Measurements from ENCODE around the gene PTPRK.
"Not testable (repeated sequence)": the region's sequence is repeated elsewhere in the genome, so short reads cannot be mapped to it uniquely, and the experiment has no call there.

Gene PTPRK

DNA sequence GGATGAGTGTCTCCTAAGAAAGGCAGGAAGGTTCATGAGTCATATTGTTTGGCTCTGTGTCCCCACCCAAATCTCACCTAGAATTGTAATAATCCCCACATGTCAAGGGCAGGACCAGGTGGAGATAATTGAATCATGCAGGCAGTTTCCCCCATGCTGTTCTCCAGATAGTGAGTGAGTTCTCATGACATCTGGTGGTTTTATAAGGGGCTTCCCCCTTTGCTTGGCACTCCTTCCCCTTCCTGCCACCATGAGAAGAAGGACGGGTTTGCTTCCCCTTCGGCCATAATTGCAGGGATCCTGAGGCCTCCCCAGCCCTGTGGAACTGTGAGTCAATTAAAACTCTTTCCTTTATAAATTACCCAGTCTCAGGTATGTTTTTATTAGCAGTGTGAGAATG, 542.2 kb downstream of the PTPRK start:
- DNase-seq, result not testable (repeated sequence)

DNA sequence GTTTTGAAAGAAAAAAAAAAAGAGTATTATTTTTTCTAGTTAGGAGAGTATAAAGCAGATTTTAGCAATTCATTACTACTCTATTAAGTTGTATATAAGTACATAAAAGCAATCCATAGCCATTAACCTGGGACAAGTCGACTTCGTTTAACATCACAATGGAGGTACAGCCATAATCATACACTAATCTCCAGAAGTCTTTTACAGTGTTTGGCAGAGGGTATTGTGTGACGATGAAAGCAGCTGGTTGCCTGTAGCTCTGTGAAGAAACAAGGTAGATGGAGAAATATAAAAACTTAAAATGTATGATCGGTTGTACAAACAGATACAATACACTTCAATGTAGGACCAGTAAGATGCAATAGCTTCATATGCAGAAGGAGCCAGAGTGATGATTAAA, 543.6 kb downstream of the PTPRK start:
- DNase-seq, result no peak

DNA sequence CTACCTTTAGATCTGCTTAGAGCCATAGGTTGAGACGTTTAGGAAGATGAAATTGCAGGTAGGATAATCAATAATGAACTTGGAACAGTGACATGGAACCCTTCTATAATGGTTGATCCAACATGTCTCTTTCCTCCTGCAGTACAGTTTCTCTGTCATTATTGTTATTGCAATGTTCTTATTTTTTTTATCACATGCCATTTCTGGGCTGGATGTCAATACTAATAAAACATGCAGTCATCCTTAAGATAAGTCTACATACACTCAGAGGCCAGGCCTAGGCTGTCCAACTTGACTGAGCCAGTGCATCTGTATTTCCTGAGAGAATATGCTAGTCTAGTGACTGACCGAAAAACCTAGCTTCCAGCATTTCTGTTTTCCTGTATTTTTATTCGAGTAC, 544.3 kb downstream of the PTPRK start:
- no peak for DNase-seq

DNA sequence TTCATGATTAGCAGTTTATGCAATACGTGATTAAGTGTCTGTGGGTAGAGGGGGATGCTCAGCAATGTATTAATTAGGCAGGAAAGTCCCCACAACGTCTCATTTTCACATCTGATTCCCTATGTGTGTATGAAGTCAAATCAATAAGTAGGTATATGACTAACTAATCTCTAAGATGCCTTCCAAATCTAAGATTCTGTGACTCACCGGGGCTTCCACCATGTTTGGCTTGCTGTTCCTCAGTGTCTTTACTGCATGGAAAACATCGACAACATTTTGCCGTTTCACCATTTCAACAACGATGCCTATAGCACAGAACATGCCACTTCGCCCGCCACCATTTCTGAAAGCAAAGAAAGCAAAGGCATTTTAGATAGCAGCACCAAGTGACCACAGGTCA, 547.6 kb downstream of the PTPRK start:
- no peak for DNase-seq

DNA sequence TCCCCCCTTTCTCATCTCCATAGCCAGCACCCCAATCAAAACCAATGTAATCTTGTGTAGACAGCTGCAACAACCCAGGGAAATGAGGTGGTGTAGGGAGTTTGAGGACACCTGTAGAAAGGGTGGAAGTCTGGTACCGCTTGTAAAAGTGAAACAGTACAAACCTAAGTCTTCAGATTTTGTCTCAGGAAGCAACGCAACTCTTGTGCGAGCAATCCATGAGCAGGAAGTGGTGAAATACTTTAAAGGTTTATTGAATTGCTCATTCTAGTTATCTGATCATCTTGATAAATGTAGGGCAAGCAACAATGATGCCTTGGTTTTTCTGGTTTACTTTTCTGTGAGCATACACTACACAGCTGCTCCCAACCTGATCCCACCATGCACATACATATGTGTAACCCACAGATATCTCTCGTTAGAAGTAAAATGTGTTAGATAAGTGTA, 548.4 kb downstream of the PTPRK start:
- no peak for DNase-seq

DNA sequence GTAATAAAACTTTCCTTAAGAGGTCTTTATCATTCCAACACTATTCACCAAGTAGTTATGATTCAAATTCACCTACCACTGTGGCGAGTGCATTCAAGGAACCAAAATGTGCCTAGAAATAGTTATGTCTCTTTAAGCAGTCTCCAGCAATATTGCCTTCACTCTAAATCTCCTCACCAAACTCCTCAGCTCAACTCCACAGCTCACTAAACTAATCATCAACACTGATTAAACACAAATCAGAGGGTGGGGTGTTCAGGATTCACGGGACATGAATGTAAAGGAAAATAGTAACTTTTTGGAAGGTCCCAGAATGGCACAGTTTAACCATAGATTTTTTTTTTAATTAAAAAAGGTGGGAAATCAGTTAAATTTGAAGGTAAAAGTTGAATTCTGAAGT, 549.0 kb downstream of the PTPRK start:
- no peak for DNase-seq

DNA sequence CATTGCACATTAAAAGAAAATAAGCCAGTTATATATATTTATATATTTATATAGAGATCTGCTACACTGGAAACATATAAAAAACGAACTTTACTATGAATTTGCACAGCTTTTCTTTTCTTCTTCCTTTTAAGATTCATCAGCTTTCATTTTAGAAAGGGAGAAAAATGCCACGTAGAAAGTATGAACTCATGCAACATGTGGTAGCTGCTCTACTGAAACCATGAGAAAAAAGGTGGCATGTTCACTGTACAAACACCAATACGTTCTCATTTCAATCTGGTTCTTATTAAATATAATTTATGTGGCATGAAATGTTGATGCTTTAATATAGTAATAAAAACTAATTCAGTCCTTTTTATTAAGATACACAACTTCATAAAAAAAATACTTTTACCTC, 550.7 kb downstream of the PTPRK start:
- no peak for DNase-seq

DNA sequence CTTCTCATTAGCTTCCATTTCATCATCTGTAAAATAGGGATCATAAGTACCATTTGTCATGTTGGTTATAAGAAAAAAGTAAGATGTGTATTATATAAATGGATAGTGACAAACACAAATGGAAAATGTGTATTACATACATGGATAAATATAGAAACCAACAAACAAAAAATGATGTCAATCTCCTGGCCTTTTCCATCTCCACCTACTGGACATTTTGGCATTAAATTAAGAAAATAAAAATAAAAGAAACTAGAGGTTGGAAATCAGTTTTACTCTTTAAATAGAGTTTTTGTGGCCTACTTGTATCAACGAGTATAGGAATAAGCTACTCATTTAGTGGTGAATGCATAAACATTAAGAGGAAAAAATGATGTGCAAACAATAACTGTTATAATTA, 552.0 kb downstream of the PTPRK start:
- DNase-seq, result no peak

DNA sequence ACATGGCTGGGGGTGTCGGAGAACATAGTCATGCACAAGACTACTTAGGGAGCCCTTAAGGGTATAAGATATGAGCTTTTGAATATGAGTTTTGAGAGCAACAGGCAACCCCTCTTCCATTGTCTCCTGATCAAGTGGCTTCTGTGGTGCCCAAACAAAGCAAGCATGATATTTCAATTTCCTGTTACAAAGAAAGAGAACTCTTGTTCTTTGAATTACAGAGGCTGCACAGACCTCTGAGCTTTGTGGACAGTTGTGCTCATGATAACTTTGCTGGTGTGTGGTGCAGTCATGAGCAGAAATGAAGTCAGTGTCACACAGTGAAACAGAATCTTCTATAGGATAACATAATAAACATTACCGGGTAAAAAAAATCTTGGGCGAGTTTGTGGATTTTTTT, 552.7 kb downstream of the PTPRK start:
- DNase-seq, result no peak

DNA sequence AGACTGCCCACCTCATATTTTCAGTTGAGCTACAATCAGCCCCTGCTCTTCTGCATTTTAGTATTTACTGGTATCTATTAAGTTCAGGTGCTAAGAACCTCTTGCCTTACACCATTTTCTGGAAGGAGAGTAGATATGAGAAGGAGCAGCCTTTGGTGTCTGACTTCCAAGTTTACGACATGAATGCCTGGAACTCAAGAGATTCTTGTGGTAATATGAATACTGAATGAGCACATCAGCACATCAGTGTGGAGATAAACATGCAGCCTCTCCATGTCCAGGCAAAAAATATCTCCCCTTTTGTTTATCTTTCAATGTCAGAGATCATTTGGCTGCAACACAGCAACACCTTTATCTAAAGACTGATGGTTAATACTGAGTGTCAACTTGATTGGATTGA, 553.8 kb downstream of the PTPRK start:
- no peak for DNase-seq

DNA sequence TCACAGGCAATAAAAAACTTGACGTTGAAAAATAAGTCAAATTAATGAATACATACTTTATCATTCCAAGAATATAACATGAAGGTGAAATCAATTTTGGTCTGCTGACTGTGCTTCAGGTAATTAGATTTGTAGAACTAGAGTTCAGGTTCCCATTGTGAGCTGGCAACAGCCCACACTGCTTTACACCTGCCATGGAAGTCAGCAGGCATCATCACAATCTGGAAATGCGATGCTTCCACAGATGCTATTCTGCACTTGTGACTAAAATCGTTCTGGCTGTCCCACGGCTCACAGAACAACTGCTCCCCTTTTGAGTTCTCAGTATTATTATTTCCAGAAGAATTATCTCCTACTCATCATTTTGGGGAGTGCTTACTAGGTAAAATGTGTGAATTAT, 556.9 kb downstream of the PTPRK start:
- no peak for DNase-seq

DNA sequence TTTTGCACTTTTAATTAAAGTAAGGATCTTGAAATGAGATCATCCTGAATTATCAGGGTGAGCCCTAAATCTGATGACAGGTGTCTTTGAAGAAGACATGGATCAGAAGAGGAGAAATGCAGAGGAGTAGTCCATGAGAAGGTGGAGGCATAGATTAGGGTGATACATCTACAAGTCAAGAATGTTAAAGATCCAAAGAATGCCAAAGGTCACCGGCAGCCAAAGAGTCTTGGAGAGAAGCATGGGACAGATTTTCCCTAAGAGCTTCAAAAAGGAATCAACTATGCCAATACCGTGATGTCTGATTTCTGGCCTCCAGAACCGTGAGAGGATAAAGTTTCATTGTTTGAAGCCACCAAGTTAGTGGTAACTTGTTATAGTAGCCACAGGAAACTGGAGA, 560.5 kb downstream of the PTPRK start:
- no peak for DNase-seq

DNA sequence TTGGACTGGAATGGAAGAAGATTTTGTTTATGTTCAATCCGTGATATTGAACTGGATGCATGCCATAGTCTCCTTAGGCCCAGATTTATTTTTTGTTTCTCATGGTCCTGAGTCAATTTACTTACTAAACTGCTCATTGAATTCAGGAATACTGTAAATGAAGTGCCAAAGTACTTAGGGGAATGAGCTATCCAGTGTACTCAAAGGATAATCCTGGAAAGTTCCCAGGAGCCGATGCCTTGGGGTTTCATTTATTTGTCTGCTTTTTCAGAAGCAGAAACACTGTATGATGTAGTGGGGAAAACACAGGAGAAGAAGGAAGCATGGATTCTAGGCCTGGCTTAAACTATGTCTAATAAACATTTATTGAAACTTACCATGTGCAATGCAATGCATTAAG, 563.4 kb downstream of the PTPRK start:
- DNase-seq, result no peak

DNA sequence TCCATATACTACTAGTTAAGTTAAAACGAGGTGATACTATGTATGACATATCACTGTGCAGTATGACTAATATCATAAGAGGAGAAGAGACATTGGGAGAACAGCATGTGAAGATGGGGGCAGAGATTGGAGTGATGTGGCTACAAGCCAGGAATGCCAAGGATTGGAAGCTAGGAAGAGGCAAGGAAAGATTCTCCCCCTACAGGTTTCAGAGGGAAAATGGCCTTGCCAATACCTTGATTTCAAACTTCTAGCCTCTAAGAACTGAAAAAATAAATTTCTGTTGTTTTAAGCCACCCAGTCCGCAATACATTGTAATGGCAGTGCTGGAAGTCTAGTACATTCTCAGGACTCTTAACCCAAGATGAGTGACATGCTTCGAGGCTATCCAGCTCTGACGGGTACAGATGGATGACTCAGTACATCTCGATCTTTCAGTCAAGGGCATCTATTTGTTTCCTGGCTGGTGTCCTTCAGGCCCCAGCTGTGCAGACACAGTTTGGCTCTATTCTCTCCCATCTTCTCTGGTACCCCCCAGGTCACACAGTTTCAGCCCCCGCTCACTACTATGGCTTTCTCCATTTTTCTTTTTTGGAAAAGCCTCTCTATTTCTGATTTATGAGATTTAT, 564.0 kb downstream of the PTPRK start:
- no peak for DNase-seq

DNA sequence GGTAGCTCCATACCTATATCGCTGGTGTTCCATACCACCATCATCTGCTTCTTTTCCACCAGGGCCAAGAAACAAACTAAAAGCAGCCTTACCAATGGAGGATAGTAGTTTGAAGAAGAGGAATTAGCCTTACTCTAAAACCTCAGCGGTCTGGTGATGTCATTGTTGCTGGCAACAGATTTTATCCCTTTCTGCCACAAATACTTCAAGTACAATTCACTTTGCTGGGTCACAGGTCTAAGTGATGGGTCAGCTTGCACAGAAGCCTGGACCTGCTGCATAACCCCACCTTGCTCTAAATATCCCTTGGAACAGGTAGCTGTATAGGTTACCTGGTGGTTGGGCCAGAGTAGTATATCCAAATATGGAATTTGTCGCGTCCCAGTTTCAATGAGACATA, 566.3 kb downstream of the PTPRK start:
- DNase-seq, result no peak

DNA sequence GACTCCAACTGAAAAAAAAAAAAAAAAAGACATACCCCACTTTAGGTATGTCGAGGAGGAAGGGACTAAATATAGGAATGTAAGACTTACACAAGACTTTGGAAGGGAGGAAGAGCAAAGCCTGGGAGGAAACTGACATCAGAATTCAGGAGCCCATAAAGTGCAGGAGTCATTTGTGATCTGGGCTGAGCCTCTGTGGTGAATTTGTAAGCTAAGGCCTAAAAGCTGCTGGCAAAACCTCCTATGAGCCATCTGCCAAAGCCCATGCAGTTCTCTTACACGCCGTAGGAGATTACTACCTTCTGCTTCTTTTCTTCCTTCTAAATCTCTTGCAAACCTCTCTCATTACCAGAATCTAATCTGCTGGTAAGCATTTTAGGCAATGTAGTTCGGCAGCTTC, 567.6 kb downstream of the PTPRK start:
- no peak for DNase-seq

DNA sequence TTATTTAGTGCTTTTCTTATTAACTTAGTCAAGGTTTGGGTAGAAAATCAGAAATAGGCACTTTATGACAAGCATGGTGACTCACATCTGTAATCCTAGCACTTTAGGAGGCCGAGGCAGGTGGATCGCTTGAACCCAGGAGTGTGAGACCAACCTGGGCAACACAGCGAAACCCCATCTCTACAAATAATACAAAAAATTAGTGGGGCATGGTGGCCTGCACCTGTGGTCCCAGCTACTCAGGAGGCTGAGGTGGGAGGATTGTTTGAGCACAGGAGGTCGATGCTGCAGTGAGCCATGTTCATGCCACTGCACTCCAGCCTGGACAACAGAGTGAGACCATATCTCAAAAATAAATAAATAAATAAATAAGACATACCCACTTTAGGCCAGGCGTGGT, 568.2 kb downstream of the PTPRK start:
- no peak for DNase-seq

DNA sequence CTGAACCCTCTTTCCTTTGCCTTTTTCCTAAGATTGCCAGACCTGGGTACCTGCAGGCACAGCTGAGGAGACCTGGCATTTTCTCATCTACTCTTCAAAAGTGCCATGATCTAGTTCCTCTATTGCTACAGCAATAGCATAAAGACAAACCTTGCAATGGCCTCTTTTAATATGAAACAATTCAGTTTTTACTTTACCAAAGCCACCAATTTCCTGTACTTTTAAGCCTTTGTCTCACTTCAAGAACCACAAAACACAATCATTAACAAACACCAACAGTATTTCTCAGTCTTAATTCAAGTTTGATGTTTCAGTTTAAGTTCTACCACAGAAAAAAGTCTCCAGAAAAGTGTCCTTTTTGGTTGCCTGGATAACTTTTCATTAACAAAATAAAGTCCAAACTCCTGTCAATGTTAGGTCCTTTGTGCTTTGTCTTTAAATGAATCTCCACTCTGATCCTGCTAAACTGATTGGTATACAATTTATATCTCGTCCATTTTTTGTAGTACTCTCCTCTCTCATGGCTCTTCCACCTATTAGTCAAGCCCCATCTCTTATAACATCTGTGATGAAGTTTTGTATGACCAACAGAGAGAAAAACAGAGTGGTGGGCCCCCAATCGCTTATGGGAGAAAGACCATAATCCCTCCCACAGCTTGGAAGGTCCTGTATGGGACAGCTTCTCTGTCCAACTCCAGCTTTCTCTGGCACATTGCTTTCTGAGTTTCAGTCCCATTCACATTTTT, 569.1 kb downstream of the PTPRK start:
- no peak for DNase-seq

DNA sequence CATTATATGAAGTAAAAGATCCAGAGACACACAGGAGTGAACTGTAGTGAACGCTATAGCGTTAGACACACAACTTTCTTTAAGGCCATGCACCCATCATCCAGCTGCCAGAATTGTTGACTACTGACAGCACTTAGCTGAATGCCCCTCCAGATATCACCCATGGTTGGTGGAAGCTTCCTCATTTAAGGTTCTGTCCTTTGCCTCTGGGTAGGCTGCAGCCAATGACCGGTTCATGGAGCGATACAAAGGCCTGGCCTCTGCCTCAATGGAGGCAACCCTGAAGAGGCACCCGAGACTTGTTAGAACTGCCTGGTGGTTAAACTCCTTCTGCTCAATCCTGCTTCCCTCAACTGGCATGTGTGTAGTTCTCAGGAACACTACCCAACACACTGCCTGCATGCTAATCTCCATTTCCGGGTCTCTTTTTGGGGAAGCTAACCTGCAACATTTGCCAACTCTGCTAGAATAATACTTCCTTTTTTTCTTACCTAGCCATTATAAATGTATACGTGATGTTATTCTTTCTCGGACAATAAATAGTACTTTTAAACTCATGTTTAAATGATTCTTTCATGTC, 569.7 kb downstream of the PTPRK start:
- DNase-seq, result no peak

DNA sequence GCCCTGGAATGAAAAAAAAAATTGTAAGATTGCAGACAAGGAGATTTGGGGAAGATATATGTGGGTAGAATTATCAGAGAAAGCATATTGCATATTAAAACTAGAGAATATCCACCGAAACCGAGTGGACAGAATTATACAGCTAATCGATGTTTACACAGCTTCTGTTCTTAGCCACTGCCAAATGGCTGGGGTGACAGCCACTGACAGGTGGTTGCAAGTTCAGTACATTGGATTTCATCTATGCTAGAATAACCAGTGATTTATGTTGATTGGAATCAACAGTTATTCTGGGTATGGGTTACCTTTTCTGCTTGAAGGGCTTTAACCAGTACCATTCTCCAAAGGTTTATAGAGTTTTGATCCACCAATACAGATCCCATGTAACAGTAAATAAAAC, 571.1 kb downstream of the PTPRK start:
- no peak for DNase-seq

DNA sequence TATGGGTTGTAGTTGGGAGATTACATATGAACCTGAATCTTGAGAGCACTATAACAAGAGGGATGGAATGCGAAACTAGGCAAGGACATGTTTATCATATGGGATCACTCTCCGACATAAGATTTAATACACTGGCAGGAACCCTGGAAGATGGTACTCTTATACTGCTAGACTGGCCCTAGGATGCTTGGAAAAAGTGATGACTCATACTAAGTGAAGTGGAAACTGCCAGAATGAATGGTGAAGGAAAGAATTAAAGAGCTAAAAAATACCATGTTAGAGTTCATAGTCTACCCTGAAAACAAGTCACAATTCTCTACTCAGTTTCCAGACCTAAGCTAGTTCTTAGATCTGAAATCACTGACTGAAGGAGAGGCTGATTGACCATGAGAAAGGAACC, 574.0 kb downstream of the PTPRK start:
- no peak for DNase-seq

DNA sequence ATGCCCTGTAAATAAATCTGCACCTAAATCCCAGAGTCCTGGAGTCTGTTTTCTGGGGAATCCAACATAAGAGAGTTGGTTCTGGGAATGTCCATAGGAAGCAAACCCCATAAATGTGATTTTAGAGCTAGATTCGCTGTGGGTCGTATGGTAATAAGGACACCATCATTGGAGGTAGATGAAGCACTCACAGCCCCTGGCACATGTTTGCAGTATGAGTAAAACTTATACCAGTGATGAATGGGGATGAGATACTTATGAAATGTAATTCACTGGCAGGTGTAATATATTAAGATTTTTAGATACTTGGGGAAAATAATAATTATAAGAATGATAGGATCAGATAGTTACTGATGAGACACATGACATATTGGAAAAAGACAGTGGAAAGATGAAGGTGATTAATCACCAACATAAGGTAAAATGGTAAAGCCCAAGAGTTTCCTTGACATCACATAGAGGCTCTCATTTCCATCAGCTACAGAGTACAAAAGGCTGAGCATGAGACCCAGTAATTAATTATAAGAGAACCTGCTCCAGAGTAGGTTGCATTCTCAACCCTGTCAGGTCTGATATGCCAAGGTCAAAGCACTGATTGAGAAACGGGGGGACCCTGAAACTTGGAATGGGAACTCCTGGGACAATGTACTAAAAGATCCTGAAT, 574.8 kb downstream of the PTPRK start:
- DNase-seq, result no peak

DNA sequence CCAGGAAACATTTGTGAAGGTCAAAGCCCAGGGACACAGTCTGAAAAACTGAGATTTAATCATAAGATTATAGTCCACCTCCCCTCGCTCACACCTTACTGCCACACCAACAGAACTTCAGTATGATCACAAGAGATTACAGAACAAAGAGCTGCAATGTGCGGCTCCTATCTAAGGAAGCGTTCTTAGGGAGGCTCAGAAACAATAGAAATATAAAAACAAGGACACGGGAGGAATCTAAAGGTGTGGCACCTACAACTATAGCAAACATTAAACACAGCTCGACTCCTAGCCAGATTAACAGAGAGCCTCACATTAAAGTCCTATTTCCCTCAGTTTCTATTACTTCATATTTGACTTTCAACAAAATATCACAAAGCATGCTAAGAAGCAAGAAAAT, 579.2 kb downstream of the PTPRK start:
- DNase-seq, result no peak

DNA sequence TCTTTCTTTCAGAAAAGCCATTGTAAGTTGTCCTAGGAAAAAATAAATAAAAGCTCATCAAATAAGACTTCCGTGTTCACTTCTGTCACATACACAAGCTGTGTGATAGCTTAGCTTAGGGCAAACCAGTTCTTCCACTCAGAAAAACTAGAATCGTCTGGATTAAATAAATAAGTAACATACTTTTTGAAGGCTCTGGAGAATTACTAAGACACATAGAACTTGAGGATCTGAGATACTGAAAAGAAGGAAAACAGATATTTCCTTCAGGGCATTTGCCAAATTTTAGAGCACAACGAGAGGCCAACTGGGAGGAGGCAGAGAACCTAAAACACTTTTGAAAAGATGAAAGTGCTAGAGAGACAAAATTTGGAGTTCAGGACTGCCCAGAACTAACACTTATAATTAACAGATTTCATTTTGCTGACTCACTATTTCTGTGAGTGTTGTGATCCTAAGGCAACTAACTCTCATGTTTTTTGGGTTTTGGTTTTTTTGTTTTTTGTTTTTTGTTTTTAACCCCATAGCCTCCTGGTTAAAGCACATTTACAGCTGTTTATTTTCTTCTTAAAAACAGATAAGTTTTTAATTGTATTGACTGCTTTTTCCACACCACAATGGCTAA, 580.8 kb downstream of the PTPRK start:
- no peak for DNase-seq
